ENCODE measurements around the gene DIPK1B.
"Not testable (repeated sequence)": the region's sequence is repeated elsewhere in the genome, so short reads cannot be mapped to it uniquely, and the experiment has no call there.

Gene DIPK1B

DNA sequence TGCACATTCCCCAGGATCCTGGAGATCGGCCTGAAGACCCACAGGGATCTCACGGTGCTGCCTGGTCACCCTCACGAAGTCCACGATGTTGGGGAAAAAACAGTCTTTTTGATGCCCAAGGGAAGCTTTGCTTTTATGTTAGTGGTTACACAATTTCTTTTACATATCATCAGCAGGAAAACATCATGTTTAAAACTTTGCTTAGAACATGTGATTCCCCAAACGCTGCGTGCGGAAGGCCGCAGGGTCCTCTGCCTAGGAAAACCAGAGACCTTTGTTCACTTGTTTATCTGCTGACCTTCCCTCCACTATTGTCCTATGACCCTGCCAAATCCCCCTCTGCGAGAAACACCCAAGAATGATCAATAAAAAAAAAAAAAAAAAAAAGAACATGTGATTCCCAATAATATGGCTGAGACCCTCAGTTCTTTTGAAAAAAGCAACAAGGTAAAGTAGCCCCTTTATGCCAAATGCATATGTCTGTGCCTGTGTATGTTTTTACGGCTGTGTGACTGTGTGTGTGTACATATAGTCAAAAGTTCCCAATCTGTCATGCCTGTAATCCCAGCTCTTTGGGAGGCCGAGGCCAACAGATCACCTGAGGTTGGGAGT lies 13.6 kb upstream of the DIPK1B start:
- DNase-seq (ENCODE audit: low spot score), result no peak

DNA sequence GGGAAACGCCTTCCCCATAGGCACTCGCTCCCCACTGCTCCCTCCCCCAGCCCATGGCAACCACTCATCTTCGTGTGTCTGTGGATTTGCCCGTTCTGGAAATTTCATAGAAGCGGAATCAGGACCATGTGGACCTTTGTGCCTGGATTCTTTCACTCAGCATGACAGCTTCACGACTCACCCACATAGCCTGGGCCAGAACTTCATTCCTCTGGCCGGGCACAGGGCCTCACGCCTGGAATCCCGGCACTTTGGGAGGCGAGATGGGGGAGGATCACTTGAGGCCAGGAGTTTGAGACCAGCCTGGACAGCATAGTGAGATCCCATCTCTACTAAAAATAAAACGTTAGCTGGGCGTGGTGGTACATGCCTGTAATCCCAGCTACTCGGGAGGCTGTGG lies 12.1 kb upstream of the DIPK1B start:
- no peak for DNase-seq (ENCODE audit: low spot score)

DNA sequence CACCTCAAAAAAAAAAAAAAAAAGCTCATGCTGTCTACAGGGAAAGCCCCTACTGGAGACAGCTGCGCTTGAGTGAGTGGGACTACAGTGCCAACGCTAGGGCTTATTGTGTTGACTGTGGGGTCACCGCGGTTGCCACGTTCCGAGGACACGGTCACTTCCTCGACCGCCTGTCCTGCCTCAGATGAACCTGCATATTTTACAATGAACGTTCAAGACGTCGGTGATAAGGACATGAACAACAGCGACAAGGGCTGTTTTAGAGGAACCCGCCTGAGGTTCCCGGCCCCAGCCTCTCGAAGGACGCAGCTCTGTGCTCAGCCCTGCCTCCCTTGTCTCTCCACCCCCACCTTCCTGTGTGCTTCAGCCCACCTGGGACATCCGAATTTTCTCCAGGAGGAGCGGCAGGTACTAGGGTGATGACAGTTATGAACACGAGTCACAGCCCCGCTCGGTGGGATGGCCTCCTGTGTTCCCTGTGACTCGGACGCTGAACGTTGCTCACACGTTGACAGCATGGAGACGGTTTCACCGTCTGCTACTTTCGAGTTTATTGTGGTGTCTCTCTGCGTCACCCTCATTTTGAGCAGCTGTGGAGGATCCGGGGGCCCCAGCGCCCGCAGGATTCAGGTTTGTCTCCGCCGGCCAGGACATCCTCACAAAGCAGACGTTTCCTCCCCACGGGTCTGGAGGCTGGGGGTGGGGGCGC lies 11.3 kb upstream of the DIPK1B start:
- no peak for DNase-seq (ENCODE audit: low spot score)

DNA sequence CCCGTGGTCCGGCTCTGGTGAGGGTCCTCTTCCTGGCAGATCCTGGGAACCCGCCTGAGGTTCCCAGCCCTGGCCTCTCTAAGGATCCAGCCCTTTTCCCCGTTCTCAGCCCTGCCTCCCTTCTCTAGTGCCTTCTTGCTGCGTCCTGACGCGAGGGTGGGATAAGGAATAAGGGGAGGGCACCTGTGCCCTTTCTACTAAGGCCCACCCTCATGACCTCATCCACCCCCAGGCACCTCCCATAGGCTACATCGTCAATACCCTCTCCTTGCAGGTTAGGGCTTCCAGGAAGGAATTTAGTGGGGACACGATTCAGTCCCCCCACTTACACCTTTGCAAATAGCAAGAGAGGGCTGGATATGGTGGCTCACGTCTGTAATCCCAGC lies 10.7 kb upstream of the DIPK1B start:
- no peak for DNase-seq (ENCODE audit: low spot score)

DNA sequence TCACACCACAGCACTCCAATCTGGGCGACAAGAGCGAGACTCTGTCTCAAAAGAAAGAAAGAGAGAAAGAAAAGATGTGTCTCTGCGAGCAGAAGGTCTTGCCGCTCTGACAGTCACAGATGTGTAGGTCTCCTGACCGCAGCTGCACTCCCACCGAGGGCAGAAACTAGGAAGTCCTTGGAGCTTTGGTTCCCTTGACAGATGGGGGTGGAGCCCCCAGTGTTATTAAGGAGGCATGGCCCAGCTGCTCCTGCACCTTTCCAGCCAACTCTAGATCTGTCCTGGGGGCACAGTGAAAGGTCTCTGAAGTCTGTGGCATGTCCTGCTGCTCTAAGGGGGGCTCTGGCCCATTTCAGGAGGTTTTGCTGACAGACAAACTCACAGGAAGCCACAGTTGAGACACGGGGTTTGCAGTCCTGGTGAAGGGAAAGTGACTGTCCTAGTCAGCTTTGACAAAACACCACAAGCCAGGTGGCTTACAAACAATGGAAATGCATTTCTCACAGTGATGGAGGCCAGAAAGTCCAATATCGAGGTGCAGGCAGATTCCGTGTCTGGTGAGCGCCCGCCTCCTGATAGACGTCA lies 9.0 kb upstream of the DIPK1B start:
- DNase-seq (ENCODE audit: low spot score), result no peak

DNA sequence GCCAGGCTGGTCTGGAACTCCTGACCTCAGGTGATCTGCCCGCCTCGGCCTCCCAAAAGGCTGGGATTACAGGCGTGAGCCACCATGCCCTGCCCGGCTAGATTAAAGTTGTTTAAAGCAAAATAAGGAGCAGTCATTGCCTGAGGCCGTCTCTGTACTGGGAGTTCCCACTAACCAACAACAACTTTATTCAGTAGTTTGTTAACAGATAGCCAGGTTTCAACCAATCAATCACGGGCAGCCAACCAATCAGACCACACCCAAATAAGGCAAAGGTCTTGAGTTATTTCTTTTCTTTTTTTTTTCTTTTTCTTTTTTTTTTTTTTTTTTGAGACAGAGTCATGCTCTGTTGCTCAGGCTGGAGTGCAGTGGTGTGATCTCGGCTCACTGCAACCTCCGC lies 7.6 kb upstream of the DIPK1B start:
- DNase-seq (ENCODE audit: low spot score), result not testable (repeated sequence)

DNA sequence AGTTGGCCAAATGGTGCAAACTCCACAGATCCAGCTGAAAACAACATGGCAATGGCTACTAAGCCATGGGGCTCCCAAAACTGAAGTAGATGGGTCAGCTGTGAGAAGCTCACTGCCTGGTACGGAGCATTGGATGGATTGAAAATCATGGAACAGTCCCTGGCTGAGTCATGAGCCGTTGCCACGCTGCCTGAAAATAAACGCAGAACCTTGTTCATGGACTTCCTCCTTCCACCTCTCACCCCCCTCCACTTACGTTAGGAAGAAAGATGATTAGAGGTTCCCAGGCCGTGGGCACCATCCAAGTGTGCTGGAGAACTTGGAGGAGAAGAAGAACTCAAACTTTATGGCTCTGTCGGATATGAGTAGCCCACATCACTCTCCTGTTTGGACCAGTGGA lies 6.8 kb upstream of the DIPK1B start:
- DNase-seq (ENCODE audit: low spot score), result no peak

DNA sequence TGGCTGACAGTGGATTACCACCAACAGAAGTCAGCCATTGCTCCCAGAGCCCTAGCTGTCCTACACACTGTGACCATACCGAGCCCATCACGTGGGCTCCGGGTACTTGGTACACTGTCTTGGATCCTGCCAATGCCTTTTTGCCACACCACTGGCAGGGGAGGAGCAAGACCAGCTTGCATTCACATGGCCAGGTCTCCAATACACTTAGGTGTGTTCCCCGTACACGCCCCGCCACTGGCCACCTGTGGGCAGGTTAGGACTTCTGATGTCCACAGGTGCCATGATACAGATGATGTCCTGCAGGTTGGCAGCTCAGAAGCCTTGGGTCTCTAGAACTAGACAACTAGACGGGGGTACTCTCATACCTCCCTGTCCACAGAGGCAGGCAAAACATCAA lies 5.4 kb upstream of the DIPK1B start:
- no peak for DNase-seq (ENCODE audit: low spot score)

DNA sequence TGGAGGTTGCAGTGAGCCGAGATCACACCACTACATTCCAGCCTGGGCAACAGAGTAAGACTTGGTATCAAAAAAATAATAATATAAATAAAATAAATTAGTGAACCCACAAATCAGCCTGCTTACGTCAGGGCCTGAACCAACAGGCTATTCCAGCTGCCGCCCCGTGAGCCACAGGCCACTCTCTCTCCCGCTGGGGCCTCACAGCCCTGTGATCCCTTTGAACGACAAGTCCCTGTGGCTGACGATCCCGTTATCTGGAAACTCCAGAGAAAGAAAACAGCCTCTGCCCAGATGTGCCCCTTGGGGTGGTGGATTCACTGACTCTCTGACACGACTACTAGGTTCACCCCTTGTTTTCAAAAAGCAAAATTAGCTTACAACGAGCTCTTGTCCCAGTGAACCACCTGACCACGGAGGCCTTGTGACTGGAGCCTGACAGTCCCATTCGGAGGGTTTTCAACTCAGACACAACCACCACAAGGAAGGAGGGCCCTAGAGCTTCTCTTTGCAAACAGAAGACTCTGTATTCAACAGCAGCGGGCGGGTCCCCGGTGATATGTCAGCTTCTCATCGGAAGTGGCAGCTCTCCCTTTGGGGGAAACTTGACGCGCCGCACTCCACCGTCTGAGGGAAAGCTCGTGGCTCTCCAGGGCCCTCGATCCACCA lies 4.4 kb upstream of the DIPK1B start:
- no peak for DNase-seq (ENCODE audit: low spot score)

DNA sequence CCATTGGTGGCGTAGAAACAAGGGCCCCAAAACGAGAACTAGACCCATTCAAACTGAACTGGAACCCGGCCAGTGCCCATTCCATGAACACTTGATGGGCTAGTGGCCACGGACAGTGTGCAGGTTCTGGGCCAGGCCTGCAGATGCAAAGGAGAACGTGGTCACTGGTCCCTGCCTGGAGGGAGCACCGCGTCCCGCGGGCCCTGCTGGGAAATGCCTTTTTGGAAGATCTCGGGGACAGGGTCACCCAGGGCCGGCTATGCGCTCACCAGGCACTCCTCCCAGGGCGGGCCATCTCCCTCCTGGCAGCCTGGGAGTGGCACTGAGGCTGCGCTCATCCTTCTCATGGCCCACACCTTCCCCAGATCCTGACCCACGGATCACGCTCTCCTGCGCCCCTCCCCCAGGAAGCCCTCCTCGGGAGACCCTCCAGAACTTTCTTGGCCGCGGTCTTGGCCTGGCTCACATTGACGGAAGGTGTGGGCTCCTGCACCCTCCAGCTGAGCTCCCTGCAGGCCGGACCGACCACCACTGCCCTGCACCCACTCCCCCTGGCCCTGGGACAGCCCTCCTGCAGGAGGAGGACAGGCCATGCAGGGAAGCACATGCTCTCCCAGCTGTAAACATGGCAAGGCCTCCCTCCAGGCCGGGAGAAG lies 2.8 kb upstream of the DIPK1B start:
- DNase-seq (ENCODE audit: low spot score), result no peak

DNA sequence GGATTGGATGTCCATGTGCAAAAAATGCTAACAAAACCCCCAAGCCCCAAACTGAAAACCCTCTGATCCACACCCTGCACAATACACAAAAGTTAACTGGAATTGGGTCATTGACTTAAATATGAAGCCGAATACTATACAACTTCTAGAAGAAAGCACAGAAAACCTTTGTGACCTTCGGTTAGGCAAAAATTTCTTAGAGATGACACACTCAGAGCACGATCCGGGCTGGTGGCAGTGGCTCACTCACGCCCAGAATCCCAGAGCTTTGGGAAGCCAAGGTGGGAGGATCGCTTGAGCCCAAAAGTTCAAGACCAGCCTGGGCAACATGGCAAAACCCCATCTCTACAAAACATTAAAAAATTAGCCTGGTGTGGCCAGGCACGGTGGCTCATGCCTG lies 1.8 kb upstream of the DIPK1B start:
- no peak for DNase-seq (ENCODE audit: low spot score)

DNA sequence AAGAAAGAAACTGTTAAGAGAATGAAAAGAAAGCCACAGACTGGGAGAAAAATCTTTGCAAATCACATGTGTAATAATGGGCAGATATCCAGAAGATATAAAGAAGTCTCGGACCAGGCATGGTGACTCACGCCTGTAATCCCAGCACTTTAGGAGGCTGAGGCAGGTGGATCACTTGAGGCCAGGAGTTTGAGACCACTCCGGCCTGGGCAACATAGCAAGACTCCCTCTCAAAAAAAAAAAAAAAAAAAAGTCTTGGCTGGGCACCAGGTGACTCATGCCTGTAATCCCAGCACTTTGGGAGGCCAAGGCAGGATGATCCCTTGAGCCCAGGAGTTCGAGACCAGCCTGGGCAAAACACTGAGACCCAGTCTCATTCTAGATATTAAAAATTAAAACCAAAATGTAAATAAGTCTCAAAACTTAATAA lies 1.1 kb upstream of the DIPK1B start:
- not testable (repeated sequence) for DNase-seq (ENCODE audit: low spot score)

DNA sequence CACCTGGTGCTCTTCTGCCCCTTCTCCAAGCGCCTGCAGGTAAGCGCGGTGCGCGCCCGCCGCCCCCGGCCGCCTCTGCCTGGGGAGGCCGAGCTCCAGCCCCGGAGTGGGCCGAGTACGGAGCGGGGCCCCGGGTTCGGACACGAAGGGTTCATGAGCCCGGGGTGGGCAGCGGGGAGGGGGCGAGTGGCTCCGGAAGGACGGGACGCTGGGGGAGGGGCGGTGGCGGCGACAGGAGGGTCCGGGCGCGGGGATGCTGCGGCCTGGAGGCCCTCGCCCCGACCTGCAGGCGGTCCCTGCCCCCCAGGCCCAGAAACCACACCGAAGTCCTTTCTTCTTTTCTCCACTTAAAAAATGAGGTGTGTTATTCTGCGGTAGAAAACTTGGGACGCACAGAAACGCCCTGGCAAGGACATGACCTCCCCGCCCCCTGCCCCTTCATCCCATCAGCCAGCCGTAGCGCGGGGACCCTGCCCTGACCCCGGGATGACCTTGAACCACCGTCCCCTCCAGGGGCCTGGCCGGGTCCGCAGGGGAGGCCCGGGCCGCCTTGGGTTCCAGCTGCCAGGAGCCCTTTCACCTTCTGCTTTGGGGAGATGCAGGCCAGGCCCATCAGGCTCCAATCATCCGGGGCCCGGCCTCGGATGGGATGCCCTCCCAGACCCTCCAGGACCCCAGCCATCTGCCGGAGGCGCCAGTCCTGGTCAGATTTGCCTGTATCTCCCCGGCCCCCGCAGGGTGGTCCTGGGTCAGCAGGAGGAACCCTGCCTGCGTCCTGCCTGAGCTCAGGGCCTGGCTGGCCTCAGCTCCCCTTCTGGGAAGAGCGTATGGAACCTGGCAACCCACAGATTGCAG lies 545 bp downstream of the DIPK1B start:
- DNase-seq (ENCODE audit: low spot score), result no peak

DNA sequence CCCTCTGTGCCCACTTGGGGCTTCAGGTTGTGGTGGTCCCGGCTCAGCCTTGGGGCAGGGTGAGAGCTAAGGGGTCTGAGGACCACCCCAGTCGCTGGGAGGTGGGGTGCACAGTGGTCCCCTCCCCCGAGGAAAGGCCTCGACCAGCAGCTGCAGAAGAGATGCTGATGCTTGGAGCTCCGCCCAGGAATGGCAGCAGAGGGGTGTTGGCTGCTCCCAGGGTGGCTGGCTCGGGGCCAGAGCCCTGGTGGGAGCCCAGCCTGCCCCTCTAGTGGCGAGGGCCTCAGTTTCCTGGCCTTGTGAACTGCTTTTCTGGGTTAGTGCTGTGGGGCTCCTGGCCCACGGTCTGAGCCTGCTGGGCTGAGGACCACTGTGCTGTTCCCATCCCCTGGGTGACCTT lies 1.2 kb downstream of the DIPK1B start:
- no peak for DNase-seq (ENCODE audit: low spot score)

DNA sequence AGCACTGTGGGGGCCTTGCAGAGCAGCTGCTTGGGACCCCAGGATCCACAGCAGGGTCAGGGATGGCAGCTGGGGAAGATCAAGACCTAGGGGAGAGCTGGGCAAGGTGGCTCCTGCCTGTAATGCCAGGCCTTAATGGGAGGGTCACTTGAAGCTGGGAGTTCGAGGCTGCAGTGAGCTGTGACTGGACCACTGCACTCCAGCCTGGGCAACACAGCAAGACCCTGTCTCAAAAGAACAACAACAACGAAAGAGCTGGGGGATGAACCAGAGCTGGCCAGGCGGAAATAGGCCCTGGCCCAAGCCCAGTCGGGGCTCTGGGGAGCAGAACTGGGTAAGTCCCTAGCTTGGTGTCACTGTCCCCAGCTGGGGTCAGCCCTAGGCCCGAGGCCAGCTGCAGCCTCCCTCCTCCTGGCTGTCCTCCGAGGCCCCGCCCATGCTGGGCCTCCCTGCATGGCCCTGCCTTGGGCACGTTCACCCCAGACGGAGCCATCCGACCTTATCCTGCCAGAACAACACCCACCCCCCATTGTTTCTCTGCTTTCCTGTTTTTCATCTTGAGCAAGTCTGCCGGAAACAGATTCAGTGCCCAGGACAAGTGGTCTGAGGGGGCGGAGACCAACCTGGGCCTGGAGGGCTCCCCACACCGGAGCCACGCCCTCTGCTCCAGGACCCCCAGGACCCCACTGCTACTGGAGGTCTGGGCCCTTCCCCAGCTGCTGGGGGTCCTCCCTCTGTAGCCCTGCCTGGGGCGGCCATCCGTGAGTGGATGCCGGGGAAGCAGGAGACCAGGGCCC lies 1.9 kb downstream of the DIPK1B start:
- no peak for DNase-seq (ENCODE audit: low spot score)

DNA sequence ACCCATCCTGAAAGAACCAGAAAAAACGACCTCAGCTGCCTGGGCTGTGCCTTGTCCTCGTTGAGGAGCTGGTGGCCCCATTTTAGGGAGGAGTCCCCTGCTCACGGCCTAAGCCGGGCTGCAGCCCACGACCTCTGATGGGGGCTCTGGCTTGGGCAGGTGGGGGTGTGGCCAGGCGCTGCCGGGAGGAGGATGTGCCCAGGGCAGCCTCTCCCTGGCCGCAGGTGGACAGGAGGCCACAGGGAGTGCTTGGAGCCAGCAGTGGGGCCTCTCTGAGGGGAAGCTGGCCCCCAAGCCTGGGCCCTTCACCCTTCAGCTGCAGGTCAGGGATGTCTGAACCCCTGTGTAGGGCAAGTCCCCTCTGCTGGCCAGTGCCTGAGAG lies 2.5 kb downstream of the DIPK1B start:
- no peak for DNase-seq (ENCODE audit: low spot score)

DNA sequence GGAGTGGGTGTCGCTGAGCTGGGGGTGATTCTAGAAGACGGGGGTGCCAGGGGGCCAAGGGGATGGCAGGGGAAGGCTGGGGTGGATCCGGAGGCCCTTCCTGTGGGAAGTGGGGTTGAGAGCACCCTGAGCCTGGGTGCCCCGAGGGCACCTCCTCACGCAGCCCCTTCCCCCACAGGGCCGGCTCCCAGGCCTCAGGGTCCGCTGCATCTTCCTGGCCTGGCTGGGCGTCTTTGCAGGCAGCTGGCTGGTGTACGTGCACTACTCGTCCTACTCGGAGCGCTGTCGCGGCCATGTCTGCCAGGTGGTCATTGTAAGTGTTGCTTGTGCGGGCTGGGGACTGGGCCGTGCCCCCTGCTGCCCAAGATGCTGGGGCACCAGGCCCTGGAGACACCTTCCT lies 5.0 kb downstream of the DIPK1B start:
- no peak for DNase-seq (ENCODE audit: low spot score)

DNA sequence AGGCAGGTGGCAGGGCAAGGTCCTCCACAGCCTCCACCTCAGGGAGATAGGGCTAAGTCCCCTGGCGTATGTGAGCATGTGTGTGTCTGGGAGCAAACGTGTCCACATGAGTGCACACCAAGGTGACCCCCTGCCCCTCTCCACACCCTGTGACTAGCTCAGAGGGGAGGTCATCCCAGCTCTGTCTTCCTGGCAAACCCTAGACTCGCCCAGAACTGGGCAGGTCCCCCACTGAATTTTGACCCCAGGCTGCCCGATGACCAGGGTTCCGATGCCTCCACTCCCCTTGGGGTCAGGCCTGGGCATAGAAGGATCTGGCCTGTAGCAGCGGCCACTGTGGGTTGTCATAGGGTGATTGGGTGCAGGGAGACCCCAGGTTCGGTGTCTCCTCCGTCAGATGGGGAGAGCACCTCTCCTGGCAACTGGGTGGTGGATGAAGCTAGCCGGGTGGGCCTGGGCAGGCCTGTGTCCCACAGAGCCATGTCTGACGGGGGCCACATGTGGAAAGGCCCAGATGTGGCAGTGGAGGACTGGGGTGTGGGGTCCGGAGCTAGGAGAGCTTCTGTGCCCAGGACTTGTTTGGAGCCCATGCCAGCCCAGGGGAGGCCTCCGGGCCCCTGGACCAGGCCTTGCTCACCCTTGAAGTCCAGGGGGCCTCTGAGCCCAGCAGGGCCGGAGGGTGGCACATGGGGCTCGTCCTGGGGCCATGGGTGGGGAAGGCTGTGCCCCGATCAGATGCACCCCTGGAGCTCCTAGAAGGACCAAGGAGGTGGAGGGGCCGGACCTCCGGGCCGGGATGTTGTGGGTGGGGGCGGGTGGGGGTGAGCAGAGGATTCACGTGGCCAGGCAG lies 6.2 kb downstream of the DIPK1B start:
- no peak for DNase-seq (ENCODE audit: low spot score)

DNA sequence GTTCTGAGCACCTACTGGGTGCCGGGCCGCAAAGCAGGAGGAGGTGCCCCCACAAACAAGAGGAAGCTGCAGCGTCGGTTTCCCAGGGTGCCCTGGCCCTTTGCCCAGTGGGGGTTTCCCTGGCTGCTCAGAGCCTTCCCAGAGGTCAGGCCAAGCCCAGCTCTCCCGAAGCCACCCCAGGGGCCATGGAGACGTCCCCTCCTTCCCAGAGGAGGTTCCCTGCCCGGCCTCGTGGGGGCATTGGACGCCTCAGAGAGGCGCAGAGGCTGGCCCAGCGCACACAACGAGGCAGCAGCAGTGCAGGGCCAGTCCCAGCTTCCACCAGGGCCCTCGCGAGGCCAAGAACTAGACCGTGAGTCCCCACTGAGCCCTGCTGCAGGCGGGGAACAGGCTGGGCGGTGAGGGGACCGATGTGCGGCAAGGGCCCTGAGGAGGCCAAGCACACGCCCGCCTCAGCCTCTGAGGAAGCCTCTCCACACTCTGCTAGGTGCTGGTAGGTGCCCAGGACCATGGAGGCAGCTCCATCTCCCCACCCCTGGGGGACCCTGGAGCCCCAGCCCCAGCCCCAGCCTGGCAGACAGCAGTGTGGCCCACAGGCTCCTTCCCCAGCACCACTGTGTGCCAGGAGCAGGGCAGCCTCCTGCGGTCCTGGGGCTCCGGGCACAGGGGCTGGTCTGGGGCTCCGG lies 7.0 kb downstream of the DIPK1B start:
- no peak for DNase-seq (ENCODE audit: low spot score)

Data from left forelimb (tissue), 1 donor.